Measurements from ENCODE around the gene SLC6A3. TPM values are rescaled to one million over a fixed set of nuclear protein-coding genes. Genes with fewer than 3 reads are reported as not detected.

Gene SLC6A3
- total and polyA plus RNA-seq, 3 donors from 2014 or later: 0.55 to 1.5 (median 0.83) TPM

DNA sequence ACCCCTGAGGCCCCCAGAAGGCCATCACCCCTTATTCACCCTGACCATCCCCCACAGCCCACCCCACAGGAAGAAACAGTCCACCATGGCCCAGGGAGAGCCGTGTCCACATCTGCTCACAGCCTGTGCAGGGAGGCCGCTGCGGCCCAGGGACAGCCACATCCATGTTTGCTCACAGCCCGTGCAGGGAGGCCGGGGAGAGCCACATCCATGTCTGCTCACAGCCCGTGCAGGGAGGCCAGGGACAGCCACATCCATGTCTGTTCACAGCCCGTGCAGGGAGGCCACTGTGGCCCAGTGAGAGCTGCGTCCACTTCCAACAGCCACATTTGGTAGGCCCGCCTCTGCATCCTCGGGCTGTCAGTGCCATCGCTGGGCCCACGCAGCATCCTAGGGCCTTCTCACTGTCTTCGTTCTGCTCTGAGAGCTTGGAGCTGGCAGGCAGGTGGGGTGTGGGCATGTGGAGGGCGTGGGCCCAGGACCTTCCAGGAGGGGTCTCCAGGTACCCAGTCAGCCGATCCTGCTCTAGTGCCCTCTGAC lies 40.4 kb upstream of the SLC6A3 start:
- TF ChIP-seq, protein P1, sequence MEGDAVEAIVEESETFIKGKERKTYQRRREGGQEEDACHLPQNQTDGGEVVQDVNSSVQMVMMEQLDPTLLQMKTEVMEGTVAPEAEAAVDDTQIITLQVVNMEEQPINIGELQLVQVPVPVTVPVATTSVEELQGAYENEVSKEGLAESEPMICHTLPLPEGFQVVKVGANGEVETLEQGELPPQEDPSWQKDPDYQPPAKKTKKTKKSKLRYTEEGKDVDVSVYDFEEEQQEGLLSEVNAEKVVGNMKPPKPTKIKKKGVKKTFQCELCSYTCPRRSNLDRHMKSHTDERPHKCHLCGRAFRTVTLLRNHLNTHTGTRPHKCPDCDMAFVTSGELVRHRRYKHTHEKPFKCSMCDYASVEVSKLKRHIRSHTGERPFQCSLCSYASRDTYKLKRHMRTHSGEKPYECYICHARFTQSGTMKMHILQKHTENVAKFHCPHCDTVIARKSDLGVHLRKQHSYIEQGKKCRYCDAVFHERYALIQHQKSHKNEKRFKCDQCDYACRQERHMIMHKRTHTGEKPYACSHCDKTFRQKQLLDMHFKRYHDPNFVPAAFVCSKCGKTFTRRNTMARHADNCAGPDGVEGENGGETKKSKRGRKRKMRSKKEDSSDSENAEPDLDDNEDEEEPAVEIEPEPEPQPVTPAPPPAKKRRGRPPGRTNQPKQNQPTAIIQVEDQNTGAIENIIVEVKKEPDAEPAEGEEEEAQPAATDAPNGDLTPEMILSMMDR (IDR thresholded peaks at IDR 0.05): no peak
- no peak for TF ChIP-seq POLR2A (IDR thresholded peaks at IDR 0.05)
- Histone ChIP-seq H3K36me3 (ENCODE audit: low read depth, missing control alignments) (no peaks in the 10 kb centered on the region), H3K9me3 (no peaks in the 10 kb centered on the region), H3K27me3 (no peaks in the 10 kb centered on the region), H3K4me1 (no peaks in the 10 kb centered on the region), H3K4me3 (no peak overlapping the region), H3K27ac (no peak overlapping the region)
- no peak for DNase-seq
- WGBS, 2 donors: 91% methylated on average over 15 of the region's 15 CpGs; no CpG with 5 or more reads in 1 of the 2 donors
- intact Hi-C loops (cut with DNase I; ENCODE audit: low total_unique reads): no loop called here

- intact Hi-C loops (cut with DNase I; ENCODE audit: low total_unique reads): no loop called here
- H3K27me3 ChIP-seq: no peaks in the 10 kb centered on the region
- DNase-seq: no peak
Observed at GRCh38 chr5:1484730-1485578, 39.7 kb upstream of the SLC6A3 start.

DNA sequence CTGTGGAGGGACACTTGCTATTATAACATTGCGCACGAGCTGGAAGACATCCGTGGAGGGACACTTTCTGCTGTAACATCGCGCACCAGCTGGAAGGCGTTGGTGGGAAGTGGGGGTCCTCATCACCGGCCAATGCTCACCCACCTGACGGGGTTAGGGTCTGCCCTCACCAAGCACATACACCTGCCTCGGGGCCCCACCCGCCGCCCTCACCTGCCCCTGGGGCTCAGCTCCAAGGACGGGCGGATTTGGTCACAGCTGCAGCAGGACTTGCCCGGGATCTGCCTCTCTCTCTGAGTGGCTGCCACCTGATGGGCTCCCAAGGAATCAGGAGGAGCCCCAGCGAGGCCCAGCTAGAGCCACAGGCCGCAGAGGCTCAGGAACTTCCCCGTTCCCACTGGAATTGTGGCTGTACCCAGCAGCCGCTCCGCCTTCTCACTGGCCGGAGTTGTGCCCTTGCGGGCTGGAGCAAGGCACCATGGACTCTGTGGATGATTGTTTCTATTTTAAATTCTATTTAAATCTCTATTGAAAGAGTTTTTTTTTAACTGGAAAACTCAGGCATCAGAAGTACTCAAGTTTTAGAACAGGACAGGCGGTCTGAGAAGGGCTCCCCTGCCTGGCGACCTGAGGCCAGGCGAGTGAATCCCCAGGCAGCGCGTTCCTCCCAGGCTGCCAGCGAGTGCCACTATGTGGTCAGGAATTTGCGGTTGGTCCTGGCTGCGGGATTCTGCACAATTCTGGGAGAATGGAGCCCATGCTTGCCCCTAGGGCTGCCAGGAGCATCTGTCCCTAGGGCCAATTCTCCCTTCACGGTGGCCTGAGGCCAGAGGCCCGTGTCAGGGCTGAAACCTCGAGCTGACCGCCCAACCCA lies 38.9 kb upstream of the SLC6A3 start:
- no peak overlapping the region for H3K27ac ChIP-seq
- no peak for DNase-seq
- TF ChIP-seq, protein P1 (IDR thresholded peaks at IDR 0.05): no peak
- TF ChIP-seq POLR2A (IDR thresholded peaks at IDR 0.05): no peak
- WGBS, 2 donors: 94 to 95% methylated on average over 18 to 33 of the region's 33 CpGs
- H3K27me3 ChIP-seq: no peaks in the 10 kb centered on the region
- H3K36me3 ChIP-seq (ENCODE audit: low read depth, missing control alignments): no peaks in the 10 kb centered on the region
- H3K9me3 ChIP-seq: no peaks in the 10 kb centered on the region
- intact Hi-C loops (cut with DNase I; ENCODE audit: low total_unique reads): no loop called here
- no peak overlapping the region for H3K4me3 ChIP-seq
- no peaks in the 10 kb centered on the region for H3K4me1 ChIP-seq

More at GRCh38 chr5:1484730-1485578, 39.7 kb upstream of the SLC6A3 start:
- no peak for TF ChIP-seq POLR2A (IDR thresholded peaks at IDR 0.05)
- TF ChIP-seq, protein P1 (IDR thresholded peaks at IDR 0.05): no peak
- Histone ChIP-seq H3K4me3 (no peak overlapping the region), H3K4me1 (no peaks in the 10 kb centered on the region), H3K36me3 (ENCODE audit: low read depth, missing control alignments) (no peaks in the 10 kb centered on the region), H3K9me3 (no peaks in the 10 kb centered on the region), H3K27ac (no peak overlapping the region)
- 92 to 98% methylated on average over 5 to 20 of the region's 20 CpGs for WGBS, 2 donors

- 95 to 97% methylated on average over 8 to 13 of the region's 13 CpGs for whole genome bisulfite sequencing, 2 donors
- TF ChIP-seq POLR2A (IDR thresholded peaks at IDR 0.05): no peak
- TF ChIP-seq, protein P1 (IDR thresholded peaks at IDR 0.05): no peak
- Histone ChIP-seq H3K4me1 (no peaks in the 10 kb centered on the region), H3K9me3 (no peaks in the 10 kb centered on the region), H3K36me3 (ENCODE audit: low read depth, missing control alignments) (no peaks in the 10 kb centered on the region), H3K27ac (no peak overlapping the region), H3K4me3 (no peak overlapping the region), H3K27me3 (no peaks in the 10 kb centered on the region)
- intact Hi-C loops (cut with DNase I; ENCODE audit: low total_unique reads): no loop called here
- DNase-seq: no peak
Observed at GRCh38 chr5:1483064-1483463, 37.8 kb upstream of the SLC6A3 start.

All from testis (tissue), 3 donors.